Neural crest cell (in vitro differentiated cells): ENCODE data around the gene CLEC16A. TPM values are rescaled to one million over a fixed set of nuclear protein-coding genes. Genes with fewer than 3 reads are reported as not detected.

ENCODE experiments used
- DNase-seq: peaks from one replicate; pipeline ENCODE4 v3.0.0; 2021; ENCODE audit warnings: low read depth, mixed read lengths, low spot score
- H3K27ac Mint-ChIP-seq: one replicate; pipeline ENCODE4 v1.8.0; 2021; ENCODE audit warnings: mild to moderate bottlenecking, mixed read lengths; ENCODE audit not compliant: unreplicated experiment
- H3K27me3 Mint-ChIP-seq: 2 replicates; pipeline ENCODE4 v1.8.0; 2021; ENCODE audit warnings: low read depth, mild to moderate bottlenecking, mixed read lengths
- H3K36me3 Mint-ChIP-seq: 2 replicates; pipeline ENCODE4 v1.8.0; 2021; ENCODE audit warnings: low read depth, mild to moderate bottlenecking, mixed read lengths
- H3K4me1 Mint-ChIP-seq: 2 replicates; pipeline ENCODE4 v1.8.0; 2021; ENCODE audit warnings: mixed read lengths
- H3K4me3 Mint-ChIP-seq: one replicate; pipeline ENCODE4 v1.8.0; 2021; ENCODE audit warnings: mild to moderate bottlenecking, mixed read lengths
- H3K9me3 Mint-ChIP-seq: 2 replicates; pipeline ENCODE4 v1.8.0; 2021; ENCODE audit warnings: mixed read lengths
- CTCF ChIP-seq: fragments of 200-600 bp; sonication (generic); conservative IDR thresholded peaks from 2 replicates; pipeline ENCODE4 v1.5.0; 2021; ENCODE audit warnings: antibody characterized with exemption, mild to moderate bottlenecking
- total RNA-seq: library from RNA; stranded (reverse); gene quantifications from 2 replicates; pipeline ENCODE4 v1.2.1, GENCODE V29; 2021

CLEC16A gene
- total RNA-seq, 1 donor from 2014 or later = 21.3 TPM

GRCh38 chr16:11181899-11182279 lies 237.5 kb downstream of the CLEC16A start:
- H3K9me3 Mint-ChIP-seq = no peaks in the 10 kb centered on the region
- H3K36me3 Mint-ChIP-seq = no peaks in the 10 kb centered on the region
- no peaks in the 10 kb centered on the region for H3K4me1 Mint-ChIP-seq

GRCh38 chr16:11182411-11182810 lies 238.0 kb downstream of the CLEC16A start:
- Mint-ChIP-seq H3K27me3 (no peaks in the 10 kb centered on the region), H3K27ac (no peak overlapping the region), H3K4me3 (no peak overlapping the region), H3K9me3 (no peaks in the 10 kb centered on the region), H3K36me3 (no peaks in the 10 kb centered on the region), H3K4me1 (no peaks in the 10 kb centered on the region)
- no peak for TF ChIP-seq CTCF
- DNase-seq = no peak

More at GRCh38 chr16:11181899-11182279, 237.5 kb downstream of the CLEC16A start:
- DNase-seq = no peak
- Mint-ChIP-seq H3K27me3 (no peaks in the 10 kb centered on the region), H3K4me3 (no peak overlapping the region), H3K27ac (no peak overlapping the region)
- TF ChIP-seq CTCF = no peak

GRCh38 chr16:11183035-11183812 lies 238.9 kb downstream of the CLEC16A start:
- H3K27ac Mint-ChIP-seq = no peak overlapping the region
- H3K4me3 Mint-ChIP-seq = no peak overlapping the region
- H3K27me3 Mint-ChIP-seq = no peaks in the 10 kb centered on the region
- no peaks in the 10 kb centered on the region for H3K4me1 Mint-ChIP-seq
- TF ChIP-seq CTCF = no peak
- no peaks in the 10 kb centered on the region for H3K9me3 Mint-ChIP-seq
- DNase-seq = no peak
- no peaks in the 10 kb centered on the region for H3K36me3 Mint-ChIP-seq

- no peak for DNase-seq
- Mint-ChIP-seq H3K4me1 (no peaks in the 10 kb centered on the region), H3K27ac (no peak overlapping the region), H3K36me3 (no peaks in the 10 kb centered on the region), H3K4me3 (no peak overlapping the region), H3K9me3 (no peaks in the 10 kb centered on the region), H3K27me3 (no peaks in the 10 kb centered on the region)
- TF ChIP-seq CTCF = no peak
Measured at GRCh38 chr16:11183951-11184350, 239.6 kb downstream of the CLEC16A start.

- H3K9me3 Mint-ChIP-seq = no peaks in the 10 kb centered on the region
- no peaks in the 10 kb centered on the region for H3K36me3 Mint-ChIP-seq
- no peaks in the 10 kb centered on the region for H3K27me3 Mint-ChIP-seq
- no peak overlapping the region for H3K27ac Mint-ChIP-seq
- no peak for TF ChIP-seq CTCF
- no peak overlapping the region for H3K4me3 Mint-ChIP-seq
- DNase-seq = no peak
- H3K4me1 Mint-ChIP-seq = no peaks in the 10 kb centered on the region
Measured at GRCh38 chr16:11187522-11188023, 243.2 kb downstream of the CLEC16A start.
